NCI-H748 (cell line): ENCODE data around the gene PDE6H.

Experiments used
- DNase-seq: peaks from one replicate; lab custom pipeline; 2025; ENCODE audit not compliant: unreplicated experiment; lab: John Stamatoyannopoulos, UW

PDE6H gene

GRCh38 chr12:14999695-15000365 lies 27.0 kb downstream of the PDE6H start:
- DNase-seq: no peak

DNA sequence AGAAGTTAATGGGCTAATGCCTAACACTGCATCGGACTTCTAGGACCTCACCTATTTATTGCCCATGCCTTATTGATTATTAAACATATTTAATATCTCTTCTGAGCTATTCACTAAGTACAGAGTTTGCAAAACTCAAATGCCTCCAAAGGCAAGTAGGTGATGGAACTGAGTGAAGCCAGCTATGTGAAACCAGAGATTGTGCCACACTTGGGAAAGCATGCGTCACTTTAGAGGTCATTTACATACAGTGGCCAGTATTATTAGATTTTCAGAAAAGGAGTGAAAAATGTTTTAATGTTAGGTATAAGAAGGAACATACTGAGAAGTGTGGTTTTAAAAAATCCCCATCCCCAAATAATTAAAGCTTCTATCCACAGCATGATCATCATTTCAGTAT lies 27.7 kb downstream of the PDE6H start:
- DNase-seq: no peak

DNA sequence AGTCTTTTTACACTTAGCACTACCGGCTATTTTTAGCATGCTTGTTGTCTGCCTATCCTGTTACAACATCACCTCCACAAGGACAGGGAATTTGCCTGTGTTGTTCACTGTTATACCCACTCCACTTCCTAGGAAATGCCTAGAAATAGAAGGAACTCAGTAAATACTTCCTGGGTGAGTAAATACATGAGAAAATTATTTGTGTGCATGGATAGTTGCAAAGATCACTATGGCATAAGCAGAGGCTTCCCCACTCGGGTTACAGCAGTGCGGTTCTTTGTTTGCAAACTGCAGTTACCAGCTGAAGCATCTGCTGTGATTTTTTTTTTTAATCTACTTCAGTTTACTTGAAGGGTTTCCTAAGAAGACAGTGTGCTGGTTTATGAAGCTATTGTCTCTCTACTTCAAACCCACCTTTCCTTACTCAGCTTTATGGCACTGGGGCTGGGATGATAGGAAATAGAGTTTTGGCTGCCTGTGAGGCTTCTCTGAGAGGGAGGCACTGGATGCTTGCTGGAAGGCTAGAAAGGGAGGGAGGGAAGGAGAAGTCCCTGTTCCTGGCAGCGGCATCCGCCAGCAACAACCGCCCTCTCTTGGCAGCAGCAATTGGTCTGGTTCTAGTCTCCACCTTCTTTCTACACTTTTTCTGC lies 29.0 kb downstream of the PDE6H start:
- DNase-seq: peak; percentile 25

- DNase-seq: no peak
These were observed 31.6 kb downstream of the PDE6H start for GRCh38 chr12:15004421-15004820.

- peak; percentile 1 for DNase-seq
These were observed 32.2 kb downstream of the PDE6H start for GRCh38 chr12:15005064-15005463.

DNA sequence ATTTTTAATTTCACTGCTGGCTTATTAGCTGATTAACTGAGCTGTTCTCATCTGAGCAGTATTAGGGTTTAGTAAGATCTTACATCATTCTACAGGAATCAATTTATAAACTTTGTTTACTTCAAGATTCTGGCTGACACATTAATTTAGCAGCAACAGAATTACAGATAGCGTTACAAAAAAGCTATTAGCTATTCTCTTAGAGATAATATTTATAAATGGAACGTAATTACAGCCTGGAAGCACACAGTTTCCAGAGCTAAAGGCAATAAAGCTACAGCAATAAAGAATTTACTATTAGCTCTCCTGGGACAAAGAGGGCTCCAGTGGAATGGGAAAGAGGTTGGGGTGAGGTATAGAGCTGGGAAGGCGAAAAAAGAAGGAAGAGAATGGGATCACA lies 34.7 kb downstream of the PDE6H start:
- DNase-seq: no peak

GRCh38 chr12:15011162-15011561 lies 38.3 kb downstream of the PDE6H start:
- DNase-seq: no peak

GRCh38 chr12:15013634-15014179 lies 40.9 kb downstream of the PDE6H start:
- DNase-seq: no peak

GRCh38 chr12:15014708-15015107 lies 41.9 kb downstream of the PDE6H start:
- no peak for DNase-seq

GRCh38 chr12:15015121-15015520 lies 42.3 kb downstream of the PDE6H start:
- no peak for DNase-seq

GRCh38 chr12:15020156-15020555 lies 47.3 kb downstream of the PDE6H start:
- no peak for DNase-seq
